K562 (cell line): ENCODE results near the gene WDR91. TPM values are rescaled to one million over a fixed set of nuclear protein-coding genes. Genes with fewer than 3 reads are reported as not detected.

Source experiments
- BRCA1 ChIP-seq, 2 experiments: fragments of 450-650 bp in 1 of 2; sonication (generic) in 1 of 2; formaldehyde crosslinking in 1 of 2; IDR thresholded peaks; 2 replicates each; pipeline versions ENCODE4 v1.5.0 to v1.6.1; 2017 to 2020; ENCODE audit warnings: mild to moderate bottlenecking in 1 of 2, missing genetic modification reagents in 1 of 2
- CHD2 ChIP-seq: IDR thresholded peaks from 2 replicates; pipeline ENCODE4 v1.6.1; 2011; ENCODE audit warnings: low read depth, low read length
- ESRRA ChIP-seq: fragments of 450-650 bp; IDR thresholded peaks from 2 replicates; pipeline ENCODE4 v1.6.1; 2014; ENCODE audit warnings: low read depth, mild to moderate bottlenecking, moderate library complexity, borderline replicate concordance
- ETV5 ChIP-seq: sonication (generic); formaldehyde crosslinking; IDR thresholded peaks from 2 replicates; pipeline ENCODE4 v1.4.0; 2020; ENCODE audit warnings: low read depth, mild to moderate bottlenecking, missing genetic modification reagents
- HNRNPUL1 ChIP-seq: fragments of 200-400 bp; formaldehyde crosslinking; IDR thresholded peaks from 2 replicates; pipeline ENCODE4 v1.6.1; 2017; ENCODE audit warnings: low read length
- NONO ChIP-seq, 2 experiments: fragments of 200-400 bp in 1 of 2; fragments of 450-650 bp in 1 of 2; formaldehyde crosslinking in 1 of 2; IDR thresholded peaks; 2 replicates each; pipeline ENCODE4 v1.6.1; 2017; ENCODE audit warnings: low read depth in 2 of 2, mild to moderate bottlenecking in 2 of 2, moderate library complexity in 2 of 2, low read length in 1 of 2
- RBM14 ChIP-seq: fragments of 200-400 bp; formaldehyde crosslinking; IDR thresholded peaks from 2 replicates; pipeline ENCODE4 v1.6.1; 2018; ENCODE audit warnings: low read depth, mild to moderate bottlenecking, low read length, moderate library complexity, borderline replicate concordance; ENCODE audit not compliant: insufficient read depth
- SETDB1 ChIP-seq: IDR thresholded peaks from one replicate; pipeline ENCODE4 v1.6.1; 2012; ENCODE audit warnings: low read length, control low read depth, inconsistent platforms
- SIN3A ChIP-seq, 2 experiments: fragments of 150-350 bp in 1 of 2; IDR thresholded peaks; 2 replicates each; pipeline ENCODE4 v1.6.1; 2011 to 2016; ENCODE audit warnings: borderline replicate concordance in 2 of 2, low read depth in 2 of 2, low read length in 2 of 2, mild to moderate bottlenecking in 2 of 2, moderate library complexity in 2 of 2; ENCODE audit not compliant: control insufficient read depth in 1 of 2
- SRSF1 ChIP-seq: fragments of 200-400 bp; formaldehyde crosslinking; IDR thresholded peaks from 2 replicates; pipeline ENCODE4 v1.6.1; 2017; ENCODE audit warnings: mild to moderate bottlenecking, low read depth, low read length, moderate library complexity
- ZNF239 ChIP-seq: fragments of 250-450 bp; sonication (Bioruptor Pico); IDR thresholded peaks from 2 replicates; pipeline ENCODE4 v1.4.0; 2020; ENCODE audit warnings: mild to moderate bottlenecking
- polyA plus RNA-seq, 8 experiments: library from polyadenylated mRNA; depleted of rRNA in 4 of 8; stranded (reverse) in 5 of 8; unstranded in 3 of 8; fragments of >200 nt; fragmentation: Nextera tagmentation in 2 of 8; fragmentation: Illumina TruSeq in 1 of 8; extraction: Ambion mirVana in 2 of 8; extraction: Trizol in 1 of 8; gene quantifications; 2 replicates each; pipeline versions ENCODE4 v1.2.1 to v1.2.3, GENCODE V29; 2011 to 2014; ENCODE audit warnings: inconsistent platforms in 1 of 8, missing spikeins in 1 of 8
- total RNA-seq, 7 experiments: library from RNA; depleted of rRNA in 6 of 7; stranded (reverse); fragments of >200 nt in 6 of 7; fragmentation: Illumina TruSeq in 2 of 7; extraction: Trizol in 2 of 7; gene quantifications; 2 replicates each; pipeline versions ENCODE4 v1.2.1 to v1.2.3, GENCODE V29; 2011 to 2021; ENCODE audit warnings: low replicate concordance in 1 of 7
- TF ChIP-seq, protein P1 (sequence below): fragments of 250-450 bp; sonication (Bioruptor Pico); IDR thresholded peaks from 2 replicates; pipeline ENCODE4 v1.5.0; 2020; ENCODE audit warnings: mild to moderate bottlenecking, borderline replicate concordance
- TF ChIP-seq, protein P2 (sequence below): fragments of 250-450 bp; sonication (Bioruptor Pico); IDR thresholded peaks from 2 replicates; pipeline ENCODE4 v1.5.0; 2021
- TF ChIP-seq, protein P3 (sequence below): fragments of 250-450 bp; sonication (Bioruptor Pico); IDR thresholded peaks from 2 replicates; pipeline ENCODE4 v1.4.0; 2020; ENCODE audit warnings: mild to moderate bottlenecking, moderate library complexity, borderline replicate concordance
- TF ChIP-seq, protein P4 (sequence below): sonication (generic); formaldehyde crosslinking; IDR thresholded peaks from 2 replicates; pipeline ENCODE4 v1.8.1; 2023; ENCODE audit warnings: mild to moderate bottlenecking, missing genetic modification reagents

The WDR91 gene
- total and polyA plus RNA-seq, 9 of the 15 experiments (the other 6 are each of a cell fraction or from before 2014, with no cell fraction given): 1.9 to 18.2 (median 9.8) TPM

DNA sequence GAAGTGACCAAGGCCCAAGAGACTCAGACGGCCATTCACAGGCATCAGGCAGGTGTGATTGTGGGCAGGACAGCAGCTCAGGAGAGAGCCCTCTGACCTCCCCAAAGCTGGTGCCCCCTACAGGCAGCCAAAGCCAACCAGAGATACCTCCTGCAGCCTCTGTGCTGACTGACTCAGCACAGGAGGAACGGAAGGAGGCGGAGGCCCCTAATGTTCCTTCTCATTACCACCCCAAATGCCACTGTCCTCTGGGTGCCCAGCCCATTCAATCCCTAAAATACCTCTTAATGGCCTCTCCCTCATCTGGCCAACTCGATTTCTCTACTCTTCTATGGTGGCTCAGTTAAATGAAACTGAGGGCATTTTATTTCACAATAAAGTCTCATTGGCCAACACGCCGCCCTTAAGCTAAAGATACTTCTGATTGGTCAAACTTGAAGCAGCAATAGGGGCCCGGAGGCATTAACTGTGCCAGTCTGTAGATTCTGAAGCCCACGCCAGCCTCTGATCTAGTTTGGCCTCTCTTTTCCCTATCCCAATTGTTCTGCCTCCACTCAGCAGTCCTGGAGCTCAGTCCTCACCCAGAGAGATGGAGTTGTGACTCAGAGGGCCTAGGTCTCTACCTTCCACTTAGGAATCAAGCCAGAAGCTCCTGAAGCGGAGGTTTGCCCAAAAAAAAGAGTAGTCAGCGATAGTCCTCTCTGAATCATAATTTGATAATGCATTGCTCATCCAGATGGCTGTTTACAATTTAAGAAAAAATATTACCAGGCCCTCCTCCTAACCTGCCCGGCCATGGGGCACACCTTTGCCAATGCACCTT lies 42.0 kb downstream of the WDR91 start (continued):
- TF ChIP-seq, protein P1, sequence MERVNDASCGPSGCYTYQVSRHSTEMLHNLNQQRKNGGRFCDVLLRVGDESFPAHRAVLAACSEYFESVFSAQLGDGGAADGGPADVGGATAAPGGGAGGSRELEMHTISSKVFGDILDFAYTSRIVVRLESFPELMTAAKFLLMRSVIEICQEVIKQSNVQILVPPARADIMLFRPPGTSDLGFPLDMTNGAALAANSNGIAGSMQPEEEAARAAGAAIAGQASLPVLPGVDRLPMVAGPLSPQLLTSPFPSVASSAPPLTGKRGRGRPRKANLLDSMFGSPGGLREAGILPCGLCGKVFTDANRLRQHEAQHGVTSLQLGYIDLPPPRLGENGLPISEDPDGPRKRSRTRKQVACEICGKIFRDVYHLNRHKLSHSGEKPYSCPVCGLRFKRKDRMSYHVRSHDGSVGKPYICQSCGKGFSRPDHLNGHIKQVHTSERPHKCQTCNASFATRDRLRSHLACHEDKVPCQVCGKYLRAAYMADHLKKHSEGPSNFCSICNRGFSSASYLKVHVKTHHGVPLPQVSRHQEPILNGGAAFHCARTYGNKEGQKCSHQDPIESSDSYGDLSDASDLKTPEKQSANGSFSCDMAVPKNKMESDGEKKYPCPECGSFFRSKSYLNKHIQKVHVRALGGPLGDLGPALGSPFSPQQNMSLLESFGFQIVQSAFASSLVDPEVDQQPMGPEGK: no peak
- TF ChIP-seq SETDB1: no peak
- TF ChIP-seq SRSF1: no peak
- TF ChIP-seq ZNF239 (CRISPR knock-in tag): no peak
- TF ChIP-seq RBM14: no peak
- TF ChIP-seq NONO (IDR thresholded peaks at IDR 0.05; ENCODE audit: low read depth in 2 of 2, low read length in 1 of 2): 0 out of 4 replicates have a peak, but pooled peaks of 1 of the 2 experiments have one; percentile 47
- no peak for TF ChIP-seq HNRNPUL1
- no peak for TF ChIP-seq SIN3A (IDR thresholded peaks at IDR 0.05; ENCODE audit: borderline replicate concordance in 2 of 2, control insufficient read depth in 1 of 2, low read depth in 2 of 2, low read length in 2 of 2)
- no peak for TF ChIP-seq CHD2
- no peak for TF ChIP-seq ETV5 (CRISPR knock-in tag)
- TF ChIP-seq, protein P2, sequence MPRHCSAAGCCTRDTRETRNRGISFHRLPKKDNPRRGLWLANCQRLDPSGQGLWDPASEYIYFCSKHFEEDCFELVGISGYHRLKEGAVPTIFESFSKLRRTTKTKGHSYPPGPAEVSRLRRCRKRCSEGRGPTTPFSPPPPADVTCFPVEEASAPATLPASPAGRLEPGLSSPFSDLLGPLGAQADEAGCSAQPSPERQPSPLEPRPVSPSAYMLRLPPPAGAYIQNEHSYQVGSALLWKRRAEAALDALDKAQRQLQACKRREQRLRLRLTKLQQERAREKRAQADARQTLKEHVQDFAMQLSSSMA (CRISPR knock-in tag): no peak
- 0 out of 2 replicates have a peak, but pooled peaks have one; percentile 19 for TF ChIP-seq ESRRA
- TF ChIP-seq, protein P3, sequence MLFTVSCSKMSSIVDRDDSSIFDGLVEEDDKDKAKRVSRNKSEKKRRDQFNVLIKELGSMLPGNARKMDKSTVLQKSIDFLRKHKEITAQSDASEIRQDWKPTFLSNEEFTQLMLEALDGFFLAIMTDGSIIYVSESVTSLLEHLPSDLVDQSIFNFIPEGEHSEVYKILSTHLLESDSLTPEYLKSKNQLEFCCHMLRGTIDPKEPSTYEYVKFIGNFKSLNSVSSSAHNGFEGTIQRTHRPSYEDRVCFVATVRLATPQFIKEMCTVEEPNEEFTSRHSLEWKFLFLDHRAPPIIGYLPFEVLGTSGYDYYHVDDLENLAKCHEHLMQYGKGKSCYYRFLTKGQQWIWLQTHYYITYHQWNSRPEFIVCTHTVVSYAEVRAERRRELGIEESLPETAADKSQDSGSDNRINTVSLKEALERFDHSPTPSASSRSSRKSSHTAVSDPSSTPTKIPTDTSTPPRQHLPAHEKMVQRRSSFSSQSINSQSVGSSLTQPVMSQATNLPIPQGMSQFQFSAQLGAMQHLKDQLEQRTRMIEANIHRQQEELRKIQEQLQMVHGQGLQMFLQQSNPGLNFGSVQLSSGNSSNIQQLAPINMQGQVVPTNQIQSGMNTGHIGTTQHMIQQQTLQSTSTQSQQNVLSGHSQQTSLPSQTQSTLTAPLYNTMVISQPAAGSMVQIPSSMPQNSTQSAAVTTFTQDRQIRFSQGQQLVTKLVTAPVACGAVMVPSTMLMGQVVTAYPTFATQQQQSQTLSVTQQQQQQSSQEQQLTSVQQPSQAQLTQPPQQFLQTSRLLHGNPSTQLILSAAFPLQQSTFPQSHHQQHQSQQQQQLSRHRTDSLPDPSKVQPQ (CRISPR knock-in tag): no peak
- TF ChIP-seq BRCA1 (IDR thresholded peaks at IDR 0.05): no peak
- no peak for TF ChIP-seq BRCA1 (CRISPR knock-in tag; IDR thresholded peaks at IDR 0.05)
- TF ChIP-seq, protein P4, sequence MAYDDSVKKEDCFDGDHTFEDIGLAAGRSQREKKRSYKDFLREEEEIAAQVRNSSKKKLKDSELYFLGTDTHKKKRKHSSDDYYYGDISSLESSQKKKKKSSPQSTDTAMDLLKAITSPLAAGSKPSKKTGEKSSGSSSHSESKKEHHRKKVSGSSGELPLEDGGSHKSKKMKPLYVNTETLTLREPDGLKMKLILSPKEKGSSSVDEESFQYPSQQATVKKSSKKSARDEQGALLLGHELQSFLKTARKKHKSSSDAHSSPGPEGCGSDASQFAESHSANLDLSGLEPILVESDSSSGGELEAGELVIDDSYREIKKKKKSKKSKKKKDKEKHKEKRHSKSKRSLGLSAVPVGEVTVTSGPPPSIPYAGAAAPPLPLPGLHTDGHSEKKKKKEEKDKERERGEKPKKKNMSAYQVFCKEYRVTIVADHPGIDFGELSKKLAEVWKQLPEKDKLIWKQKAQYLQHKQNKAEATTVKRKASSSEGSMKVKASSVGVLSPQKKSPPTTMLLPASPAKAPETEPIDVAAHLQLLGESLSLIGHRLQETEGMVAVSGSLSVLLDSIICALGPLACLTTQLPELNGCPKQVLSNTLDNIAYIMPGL (CRISPR knock-in tag): 0 out of 2 replicates have a peak, but pooled peaks have one; percentile 38
